ENCODE data around the gene WDFY1. TPM values are rescaled to one million over a fixed set of nuclear protein-coding genes. Genes with fewer than 3 reads are reported as not detected.

Gene WDFY1
- total and polyA plus RNA-seq, 12 donors = 7.8 to 45.2 (median 32.5) TPM

DNA sequence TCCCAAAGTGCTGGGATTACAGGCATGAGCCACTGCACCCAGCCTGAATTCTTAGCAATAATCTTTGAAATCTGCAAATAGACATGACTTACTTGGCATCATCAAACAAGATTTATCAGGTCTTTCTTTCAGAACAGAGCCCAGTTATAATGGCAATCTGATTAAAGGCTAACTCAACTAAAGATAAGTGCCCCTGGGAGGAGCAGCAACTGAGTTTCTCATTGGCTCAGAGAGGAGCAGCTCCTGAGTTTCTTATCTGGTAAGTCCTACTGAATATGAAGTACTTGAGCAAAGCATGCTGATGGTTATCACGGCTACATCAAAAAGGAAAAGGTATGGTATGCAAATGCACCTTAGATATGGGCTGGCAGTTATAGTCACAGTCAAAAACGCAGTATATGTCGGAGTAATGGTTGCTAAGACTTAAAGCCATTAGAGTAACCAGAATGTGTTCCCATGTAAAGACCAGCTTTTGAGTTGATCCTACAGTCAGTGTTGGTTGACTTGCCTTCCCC lies 92.8 kb downstream of the WDFY1 start:
- Histone ChIP-seq H3K4me1 (replicated peaks in 1 of 2) (no peaks in the 10 kb centered on the region), H3K27me3 (no peaks in the 10 kb centered on the region), H3K27ac (no peak overlapping the region), H3K36me3 (replicated peaks in 1 of 2) (no peaks in the 10 kb centered on the region), H3K4me3 (no peak overlapping the region), H3K9me3 (replicated peaks in 1 of 3) (no peaks in the 10 kb centered on the region)
- intact Hi-C loops (cut with DNase I) = no loop called here
- WGBS, 4 donors = 91 to 100% (median 95%) methylated on average over 3 of the region's 3 CpGs
- DNase-seq = no peak
- TF ChIP-seq CTCF (IDR thresholded peaks at IDR 0.05) (no peak), POLR2A (IDR thresholded peaks at IDR 0.05) (no peak)

GRCh38 chr2:223847410-223847809 lies 97.7 kb downstream of the WDFY1 start:
- no peak overlapping the region for H3K4me3 ChIP-seq
- H3K27me3 ChIP-seq = no peaks in the 10 kb centered on the region
- H3K4me1 ChIP-seq (replicated peaks in 1 of 2) = no peaks in the 10 kb centered on the region
- H3K9me3 ChIP-seq (replicated peaks in 1 of 3) = no peaks in the 10 kb centered on the region
- 94 to 98% (median 97%) methylated on average over 7 of the region's 7 CpGs for WGBS, 4 donors
- TF ChIP-seq CTCF (IDR thresholded peaks at IDR 0.05) = no peak
- TF ChIP-seq POLR2A (IDR thresholded peaks at IDR 0.05) = no peak
- H3K27ac ChIP-seq = no peak overlapping the region
- H3K36me3 ChIP-seq (replicated peaks in 1 of 2) = no peaks in the 10 kb centered on the region
- intact Hi-C loops (cut with DNase I) = no loop called here
- DNase-seq = no peak

GRCh38 chr2:223846515-223846914 lies 98.6 kb downstream of the WDFY1 start:
- intact Hi-C loops (cut with DNase I) = no loop called here
- no peaks in the 10 kb centered on the region for H3K4me1 ChIP-seq (replicated peaks in 1 of 2)

GRCh38 chr2:223841436-223842190 lies 103.5 kb downstream of the WDFY1 start:
- Histone ChIP-seq H3K9me3 (replicated peaks in 1 of 3) (no peaks in the 10 kb centered on the region), H3K4me1 (replicated peaks in 1 of 2) (peaks cover 3 to 4% of the 10 kb centered on the region in 2 donors), H3K27me3 (no peaks in the 10 kb centered on the region), H3K4me3 (no peak overlapping the region), H3K36me3 (replicated peaks in 1 of 2) (no peaks in the 10 kb centered on the region), H3K27ac (no peak overlapping the region)
- TF ChIP-seq CTCF (IDR thresholded peaks at IDR 0.05) (no peak), POLR2A (IDR thresholded peaks at IDR 0.05) (no peak)
- 79 to 90% (median 84%) methylated on average over 3 of the region's 3 CpGs for WGBS, 4 donors
- DNase-seq = no peak
- intact Hi-C loops (cut with DNase I) = no loop called here

More at GRCh38 chr2:223846515-223846914, 98.6 kb downstream of the WDFY1 start:
- H3K9me3 ChIP-seq (replicated peaks in 1 of 3) = no peaks in the 10 kb centered on the region
- no peak overlapping the region for H3K27ac ChIP-seq
- DNase-seq = no peak
- 83 to 100% (median 95%) methylated on average over 1 of the region's 1 CpG for WGBS, 4 donors
- no peaks in the 10 kb centered on the region for H3K36me3 ChIP-seq (replicated peaks in 1 of 2)
- TF ChIP-seq CTCF (IDR thresholded peaks at IDR 0.05) = no peak
- TF ChIP-seq POLR2A (IDR thresholded peaks at IDR 0.05) = no peak
- no peaks in the 10 kb centered on the region for H3K27me3 ChIP-seq
- no peak overlapping the region for H3K4me3 ChIP-seq

Data from adrenal gland (tissue), 12 donors.